IgD-negative memory B cell (primary cell): ENCODE measurements around the gene PSTK. TPM values are rescaled to one million over a fixed set of nuclear protein-coding genes. Genes with fewer than 3 reads are reported as not detected.

ENCODE experiments used
- H3K27ac Mint-ChIP-seq, 3 donors: one replicate each; pipeline ENCODE4 v1.8.0; 2020 to 2022; ENCODE audit warnings: mild to moderate bottlenecking in 3 of 3, mixed read lengths in 3 of 3, moderate library complexity in 1 of 3
- H3K27me3 Mint-ChIP-seq: one replicate; pipeline ENCODE4 v1.8.0; 2021; ENCODE audit warnings: mixed read lengths
- H3K36me3 Mint-ChIP-seq: one replicate; pipeline ENCODE4 v1.8.0; 2020; ENCODE audit warnings: mild to moderate bottlenecking, mixed read lengths
- H3K4me1 Mint-ChIP-seq, 3 donors: one replicate each; pipeline ENCODE4 v1.8.0; 2020 to 2022; ENCODE audit warnings: mixed read lengths in 3 of 3, mild to moderate bottlenecking in 1 of 3
- H3K4me3 Mint-ChIP-seq, 4 donors: one replicate each; pipeline ENCODE4 v1.8.0; 2020 to 2022; ENCODE audit warnings: mild to moderate bottlenecking in 4 of 4, mixed read lengths in 4 of 4, moderate library complexity in 3 of 4
- H3K9me3 Mint-ChIP-seq, 3 donors: one replicate each; pipeline ENCODE4 v1.8.0; 2020 to 2021; ENCODE audit warnings: mixed read lengths in 3 of 3, mild to moderate bottlenecking in 1 of 3
- polyA plus RNA-seq: library from polyadenylated mRNA; unstranded; fragments of 300-500 nt; fragmentation: Illumina TruSeq; gene quantifications from one replicate; pipeline ENCODE4 v1.2.3, GENCODE V29; 2021

Gene PSTK
- polyA plus RNA-seq, 1 donor from 2014 or later: 7.0 TPM

GRCh38 chr10:123021517-123021916 is 41.3 kb downstream of the PSTK start:
- Mint-ChIP-seq H3K36me3 (peaks cover 5% of the 10 kb centered on the region), H3K27ac (no peak overlapping the region), H3K4me1 (peaks cover 9 to 19% (median 12%) of the 10 kb centered on the region in 3 donors), H3K4me3 (no peak overlapping the region), H3K27me3 (no peaks in the 10 kb centered on the region), H3K9me3 (peaks cover 0 to 4% (median 0%) of the 10 kb centered on the region in 3 donors)

GRCh38 chr10:123024540-123024939 is 44.3 kb downstream of the PSTK start:
- H3K36me3 Mint-ChIP-seq: peaks cover 1% of the 10 kb centered on the region
- no peaks in the 10 kb centered on the region for H3K9me3 Mint-ChIP-seq
- no peak overlapping the region for H3K27ac Mint-ChIP-seq
- peaks cover 12 to 16% (median 15%) of the 10 kb centered on the region in 3 donors for H3K4me1 Mint-ChIP-seq
- no peaks in the 10 kb centered on the region for H3K27me3 Mint-ChIP-seq
- no peak overlapping the region for H3K4me3 Mint-ChIP-seq

- no peaks in the 10 kb centered on the region for H3K9me3 Mint-ChIP-seq
- H3K27ac Mint-ChIP-seq: no peak overlapping the region
- H3K4me1 Mint-ChIP-seq: peaks cover 12 to 16% (median 16%) of the 10 kb centered on the region in 3 donors
- no peaks in the 10 kb centered on the region for H3K27me3 Mint-ChIP-seq
- H3K4me3 Mint-ChIP-seq: no peak overlapping the region
- H3K36me3 Mint-ChIP-seq: peaks cover 1% of the 10 kb centered on the region
Measured at GRCh38 chr10:123026302-123026701, 46.1 kb downstream of the PSTK start.

- Mint-ChIP-seq H3K36me3 (no peaks in the 10 kb centered on the region), H3K27ac (no peak overlapping the region), H3K9me3 (no peaks in the 10 kb centered on the region), H3K27me3 (no peaks in the 10 kb centered on the region), H3K4me3 (no peak overlapping the region), H3K4me1 (peaks cover 12 to 16% (median 14%) of the 10 kb centered on the region in 3 donors)
Measured at GRCh38 chr10:123027861-123028260, 47.7 kb downstream of the PSTK start.

GRCh38 chr10:123031124-123031523 is 50.9 kb downstream of the PSTK start:
- Mint-ChIP-seq H3K4me3 (no peak overlapping the region), H3K27ac (no peak overlapping the region), H3K4me1 (peaks cover 2 to 11% (median 3%) of the 10 kb centered on the region in 3 donors), H3K27me3 (no peaks in the 10 kb centered on the region), H3K9me3 (no peaks in the 10 kb centered on the region), H3K36me3 (peaks cover 5% of the 10 kb centered on the region)

GRCh38 chr10:123034332-123034731 is 54.1 kb downstream of the PSTK start:
- Mint-ChIP-seq H3K27me3 (no peaks in the 10 kb centered on the region), H3K27ac (no peak overlapping the region), H3K4me1 (peaks cover 1 to 5% (median 3%) of the 10 kb centered on the region in 3 donors), H3K9me3 (no peaks in the 10 kb centered on the region), H3K4me3 (no peak overlapping the region), H3K36me3 (peaks cover 7% of the 10 kb centered on the region)

- H3K4me1 Mint-ChIP-seq: peaks cover 0 to 5% (median 1%) of the 10 kb centered on the region in 3 donors
- no peak overlapping the region for H3K4me3 Mint-ChIP-seq
- peaks cover 8% of the 10 kb centered on the region for H3K36me3 Mint-ChIP-seq
- H3K27ac Mint-ChIP-seq: no peak overlapping the region
- no peaks in the 10 kb centered on the region for H3K9me3 Mint-ChIP-seq
- no peaks in the 10 kb centered on the region for H3K27me3 Mint-ChIP-seq
Measured at GRCh38 chr10:123035467-123036086, 55.4 kb downstream of the PSTK start.

- no peak overlapping the region for H3K27ac Mint-ChIP-seq
- peak overlapping the region in 1 of 4 donors; percentile 2 for H3K4me3 Mint-ChIP-seq
- H3K9me3 Mint-ChIP-seq: no peaks in the 10 kb centered on the region
- peaks cover 10% of the 10 kb centered on the region for H3K36me3 Mint-ChIP-seq
- no peaks in the 10 kb centered on the region for H3K27me3 Mint-ChIP-seq
- H3K4me1 Mint-ChIP-seq: peaks cover 0 to 4% (median 4%) of the 10 kb centered on the region in 3 donors
Measured at GRCh38 chr10:123038782-123039631, 58.8 kb downstream of the PSTK start.

- Mint-ChIP-seq H3K36me3 (peaks cover 10% of the 10 kb centered on the region), H3K4me3 (no peak overlapping the region), H3K4me1 (peaks cover 0 to 4% (median 4%) of the 10 kb centered on the region in 3 donors), H3K27me3 (no peaks in the 10 kb centered on the region), H3K9me3 (no peaks in the 10 kb centered on the region), H3K27ac (no peak overlapping the region)
Measured at GRCh38 chr10:123039632-123039930, 59.4 kb downstream of the PSTK start.

Other genes starting within 250 kb of the PSTK start
- gene CUZD1, start 134.5 kb upstream of the PSTK start, polyA plus RNA-seq: 1.0 TPM
- 10.5 TPM for gene FAM24B, start 100.8 kb upstream of the PSTK start, polyA plus RNA-seq
- not detected for gene FAM24A, start 69.8 kb upstream of the PSTK start, polyA plus RNA-seq
- 5.3 TPM for gene C10orf88, start 26.2 kb upstream of the PSTK start, polyA plus RNA-seq
- gene IKZF5, start 28.4 kb downstream of the PSTK start, polyA plus RNA-seq: 13.9 TPM
- 14.8 TPM for gene ACADSB, start 28.6 kb downstream of the PSTK start, polyA plus RNA-seq
- not detected for gene HMX3, start 155.6 kb downstream of the PSTK start, polyA plus RNA-seq
- gene HMX2, start 167.7 kb downstream of the PSTK start, polyA plus RNA-seq: not detected
- gene BUB3, start 174.0 kb downstream of the PSTK start, polyA plus RNA-seq: 148 TPM